Measurements from ENCODE around the gene TXNDC17.

DNA sequence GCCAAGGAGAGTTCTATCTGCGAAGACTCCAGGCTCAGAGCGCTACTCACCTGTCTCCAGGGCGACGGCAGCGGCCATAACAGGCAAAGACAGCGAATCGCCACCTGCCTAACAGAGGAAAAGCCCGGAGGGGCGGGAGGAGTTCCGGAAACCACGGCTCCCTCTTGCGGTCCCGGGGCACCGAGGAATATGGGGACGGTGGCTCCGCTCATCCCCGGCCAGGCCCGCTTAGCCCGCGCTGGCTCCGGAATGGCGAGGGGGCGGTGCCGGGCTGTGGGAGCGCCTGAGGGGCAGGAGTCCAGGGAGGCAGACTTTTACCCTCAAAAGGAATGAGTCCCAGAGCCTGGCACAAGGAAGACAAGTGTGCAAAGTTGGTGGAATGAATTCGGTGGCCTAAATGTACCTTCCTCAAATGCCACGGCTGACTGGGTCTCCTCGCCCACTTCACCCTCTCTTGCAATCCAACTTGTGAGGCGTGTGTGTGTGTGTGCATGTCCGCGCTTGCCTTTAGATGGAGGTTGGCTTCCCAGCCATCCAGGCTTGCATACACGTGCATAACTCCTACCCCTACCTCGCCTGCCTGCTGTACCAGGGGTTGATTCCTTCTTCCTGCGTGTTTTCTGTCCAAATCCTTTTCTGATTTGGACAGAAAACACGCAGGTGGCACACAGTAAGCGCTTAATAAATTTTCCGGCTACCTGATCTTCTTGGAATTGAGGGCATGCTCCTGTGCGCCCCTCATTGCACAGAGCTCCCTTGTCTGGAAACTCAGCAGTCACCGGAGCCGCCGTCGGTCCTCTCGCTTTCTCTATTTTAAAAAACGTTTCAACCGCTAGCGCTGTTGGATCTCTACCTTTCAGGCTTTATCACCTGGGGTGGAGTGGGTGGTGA, 14.2 kb downstream of the TXNDC17 start:
- TF ChIP-seq POLR2A (IDR thresholded peaks at IDR 0.05; ENCODE audit: low read depth, low read length) (no peak), TAF1 (IDR thresholded peaks at IDR 0.05; ENCODE audit: low read depth, low read length) (no peak)
